Keratinocyte (primary cell): ENCODE measurements around the gene CHD9NB. TPM values are rescaled to one million over a fixed set of nuclear protein-coding genes. Genes with fewer than 3 reads are reported as not detected.
"Not testable (repeated sequence)": the region's sequence is repeated elsewhere in the genome, so short reads cannot be mapped to it uniquely, and the experiment has no call there.

Source experiments
- DNase-seq: peaks from one replicate; pipeline ENCODE4 v3.0.0-alpha.2; 2011; ENCODE audit warnings: low read depth, missing footprints, low spot score
- FAIRE-seq: peaks from 2 replicates; lab custom pipeline; 2011; peaks lifted over from hg19 to GRCh38; lab: Jason Lieb, UNC
- H2AFZ ChIP-seq: 2 replicates; pipeline ENCODE4 v1.6.0; 2012; ENCODE audit warnings: low read length, control low read depth, inconsistent platforms; ENCODE audit not compliant: control insufficient read depth
- H3K27ac ChIP-seq: 2 replicates; pipeline ENCODE4 v1.5.1; 2011; ENCODE audit warnings: low read length; ENCODE audit not compliant: control insufficient read depth, insufficient read depth
- H3K27me3 ChIP-seq: 3 replicates; pipeline ENCODE4 v1.6.0; 2011; ENCODE audit warnings: low read length; ENCODE audit not compliant: control insufficient read depth, insufficient read depth; ENCODE audit errors: extremely low read depth
- H3K36me3 ChIP-seq, 2 experiments: 2 replicates in 1 of 2; 3 replicates in 1 of 2; pipeline ENCODE4 v1.5.1; 2011; ENCODE audit warnings: low read length in 2 of 2, mild to moderate bottlenecking in 1 of 2; ENCODE audit not compliant: control insufficient read depth in 2 of 2, insufficient read depth in 2 of 2; ENCODE audit errors: extremely low read depth in 1 of 2
- H3K4me1 ChIP-seq: 3 replicates; pipeline ENCODE4 v1.5.1; 2011; ENCODE audit warnings: low read length; ENCODE audit not compliant: control insufficient read depth, insufficient read depth; ENCODE audit errors: extremely low read depth
- H3K4me2 ChIP-seq: 3 replicates; pipeline ENCODE4 v1.6.0; 2011; ENCODE audit warnings: low read depth, low read length; ENCODE audit not compliant: control insufficient read depth, insufficient read depth; ENCODE audit errors: extremely low read depth
- H3K4me3 ChIP-seq, 3 experiments: fragments of 200-600 bp in 1 of 3; sonication (generic) in 1 of 3; 2 replicates in 2 of 3; 3 replicates in 1 of 3; pipeline ENCODE4 v1.5.1; 2011 to 2016; ENCODE audit warnings: low read length in 3 of 3, mild to moderate bottlenecking in 3 of 3, control low read depth in 2 of 3, inconsistent platforms in 1 of 3, low read depth in 1 of 3, mixed read lengths in 1 of 3, mixed run types in 1 of 3, moderate library complexity in 1 of 3; ENCODE audit not compliant: control insufficient read depth in 2 of 3, insufficient read depth in 2 of 3; ENCODE audit errors: extremely low read depth in 1 of 3
- H3K79me2 ChIP-seq: 2 replicates; pipeline ENCODE4 v1.6.0; 2012; ENCODE audit warnings: low read length; ENCODE audit not compliant: control insufficient read depth, insufficient read depth
- H3K9ac ChIP-seq: 3 replicates; pipeline ENCODE4 v1.6.0; 2011; ENCODE audit warnings: low read length; ENCODE audit not compliant: control insufficient read depth, insufficient read depth; ENCODE audit errors: extremely low read depth
- H3K9me1 ChIP-seq: 3 replicates; pipeline ENCODE4 v1.6.0; 2011; ENCODE audit warnings: low read length; ENCODE audit not compliant: control insufficient read depth, insufficient read depth; ENCODE audit errors: extremely low read depth
- H3K9me3 ChIP-seq: 2 replicates; pipeline ENCODE4 v1.5.1; 2012; ENCODE audit warnings: low read depth, low read length; ENCODE audit not compliant: control insufficient read depth
- H4K20me1 ChIP-seq: 3 replicates; pipeline ENCODE4 v1.6.0; 2011; ENCODE audit warnings: low read length; ENCODE audit not compliant: control insufficient read depth, insufficient read depth; ENCODE audit errors: extremely low read depth
- EZH2 ChIP-seq: IDR thresholded peaks from one replicate; pipeline ENCODE4 v1.6.1; 2012; ENCODE audit warnings: inconsistent platforms, mild to moderate bottlenecking, low read length, moderate library complexity
- dilution Hi-C: fragments of 300-500 bp; cut with MboI; formaldehyde crosslinking; loops from one replicate; pipeline ENCODE4 v1.7.0; 2020; ENCODE audit warnings: low sequenced_read_pairs; ENCODE audit not compliant: extremely low pct_ligation_motif_present
- polyA plus RNA-seq, 5 experiments: library from polyadenylated mRNA; depleted of rRNA in 3 of 5; stranded (reverse) in 3 of 5; stranded (forward) in 1 of 5; unstranded in 1 of 5; fragments of >200 nt; gene quantifications; 1 replicate in 1 of 5; 2 replicates in 3 of 5; 3 replicates in 1 of 5; pipeline versions ENCODE4 v1.2.1 to v1.2.3, GENCODE V29; 2011 to 2012; ENCODE audit warnings: missing spikeins in 2 of 5, low read depth in 1 of 5, low replicate concordance in 1 of 5
- TF ChIP-seq, protein P1 (sequence below), 3 experiments: IDR thresholded peaks in 1 of 3; conservative IDR thresholded peaks in 1 of 3; optimal IDR thresholded peaks in 1 of 3; 2 replicates in 2 of 3; 3 replicates in 1 of 3; pipeline versions ENCODE3 to v1.5.1; 2011; ENCODE audit warnings: low read length in 3 of 3, mild to moderate bottlenecking in 3 of 3, moderate library complexity in 2 of 3, control low read depth in 1 of 3, inconsistent platforms in 1 of 3; ENCODE audit not compliant: insufficient read depth in 2 of 3; ENCODE audit errors: extremely low read depth in 1 of 3

The CHD9NB gene
- polyA plus RNA-seq, 1 donor (not counting 4 experiments of a cell fraction or from before 2014, with no cell fraction given): 0.64 TPM

DNA sequence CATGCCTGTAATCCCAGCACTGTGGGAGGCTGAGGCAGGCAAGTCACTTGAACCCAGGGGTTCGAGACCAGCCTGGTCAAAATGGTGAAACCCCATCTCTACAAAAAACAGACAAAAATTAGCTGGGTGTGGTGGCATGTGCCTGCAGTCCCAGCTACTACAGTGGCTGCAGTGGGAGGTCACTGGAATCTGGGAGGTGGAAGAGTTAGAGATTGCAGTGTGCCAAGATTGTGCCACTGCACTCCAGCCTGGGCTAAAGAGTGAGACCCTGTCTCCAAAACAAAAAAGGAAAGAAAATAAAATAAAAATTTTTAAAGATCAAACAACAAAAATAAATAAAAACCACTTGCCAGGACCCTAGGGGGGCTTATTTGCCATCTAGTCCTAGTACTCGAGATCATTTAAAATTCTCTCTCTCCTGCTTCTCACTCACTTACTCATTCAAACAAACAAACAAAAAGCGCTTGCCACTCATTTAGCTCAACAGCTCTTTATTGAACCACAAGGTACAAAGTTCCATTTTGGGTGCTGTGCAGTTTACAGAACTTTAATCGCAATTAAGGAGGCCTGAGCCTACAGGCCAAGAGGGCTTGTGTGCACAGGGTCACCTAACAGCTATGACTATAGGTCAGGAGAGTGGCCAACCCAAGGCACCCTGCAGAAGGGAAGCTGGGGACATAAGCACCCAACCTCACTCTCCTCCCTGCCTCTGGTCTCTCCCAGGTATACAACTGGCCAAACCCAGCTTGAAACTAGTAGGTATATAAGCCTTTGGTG is 4.4 kb downstream of the CHD9NB start:
- no peak for TF ChIP-seq EZH2
- TF ChIP-seq, protein P1, sequence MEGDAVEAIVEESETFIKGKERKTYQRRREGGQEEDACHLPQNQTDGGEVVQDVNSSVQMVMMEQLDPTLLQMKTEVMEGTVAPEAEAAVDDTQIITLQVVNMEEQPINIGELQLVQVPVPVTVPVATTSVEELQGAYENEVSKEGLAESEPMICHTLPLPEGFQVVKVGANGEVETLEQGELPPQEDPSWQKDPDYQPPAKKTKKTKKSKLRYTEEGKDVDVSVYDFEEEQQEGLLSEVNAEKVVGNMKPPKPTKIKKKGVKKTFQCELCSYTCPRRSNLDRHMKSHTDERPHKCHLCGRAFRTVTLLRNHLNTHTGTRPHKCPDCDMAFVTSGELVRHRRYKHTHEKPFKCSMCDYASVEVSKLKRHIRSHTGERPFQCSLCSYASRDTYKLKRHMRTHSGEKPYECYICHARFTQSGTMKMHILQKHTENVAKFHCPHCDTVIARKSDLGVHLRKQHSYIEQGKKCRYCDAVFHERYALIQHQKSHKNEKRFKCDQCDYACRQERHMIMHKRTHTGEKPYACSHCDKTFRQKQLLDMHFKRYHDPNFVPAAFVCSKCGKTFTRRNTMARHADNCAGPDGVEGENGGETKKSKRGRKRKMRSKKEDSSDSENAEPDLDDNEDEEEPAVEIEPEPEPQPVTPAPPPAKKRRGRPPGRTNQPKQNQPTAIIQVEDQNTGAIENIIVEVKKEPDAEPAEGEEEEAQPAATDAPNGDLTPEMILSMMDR (optimal IDR thresholded peaks at IDR 0.05 in 1 of 3, IDR thresholded peaks at IDR 0.05 in 1 of 3, conservative IDR thresholded peaks at IDR 0.05 in 1 of 3; ENCODE audit: extremely low read depth in 1 of 3, insufficient read depth in 2 of 3, low read length in 3 of 3): no peak
- no peak for DNase-seq
- H3K4me2 ChIP-seq: no peak overlapping the region
- FAIRE-seq: no peak
- H3K4me3 ChIP-seq: no peak overlapping the region
- H3K4me1 ChIP-seq: peaks cover 21% of the 10 kb centered on the region
- no peaks in the 10 kb centered on the region for H3K36me3 ChIP-seq
- H4K20me1 ChIP-seq: no peaks in the 10 kb centered on the region
- no peaks in the 10 kb centered on the region for H3K79me2 ChIP-seq
- no peak overlapping the region for H2AFZ ChIP-seq
- no peaks in the 10 kb centered on the region for H3K9me3 ChIP-seq
- H3K27ac ChIP-seq: no peak overlapping the region
- no peak overlapping the region for H3K9ac ChIP-seq
- H3K27me3 ChIP-seq: no peaks in the 10 kb centered on the region
- dilution Hi-C loops: no loop called here
- H3K9me1 ChIP-seq: no peaks in the 10 kb centered on the region

DNA sequence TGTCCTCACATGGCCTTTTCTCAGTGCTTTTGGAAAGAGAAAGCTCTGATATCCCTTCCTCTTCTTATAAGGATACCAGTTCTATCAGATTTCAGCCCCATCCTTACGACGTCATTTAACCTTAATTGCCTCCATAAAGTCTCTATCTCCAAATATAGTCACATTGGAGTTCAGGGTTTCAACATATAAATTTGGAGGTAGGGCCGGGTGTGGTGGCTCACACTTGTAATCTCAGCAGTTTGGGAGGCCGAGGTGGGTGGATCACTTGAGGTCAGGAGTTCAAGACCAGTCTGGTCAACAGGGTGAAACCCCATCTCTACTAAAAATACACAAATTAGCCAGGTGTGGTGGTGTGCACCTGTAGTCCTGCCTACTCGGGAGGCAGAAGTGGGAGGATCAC is 5.2 kb downstream of the CHD9NB start:
- DNase-seq, H3K27ac ChIP-seq, H3K79me2 ChIP-seq, H4K20me1 ChIP-seq, dilution Hi-C loops, H3K36me3 ChIP-seq, H3K27me3 ChIP-seq, H3K4me3 ChIP-seq, H3K9me3 ChIP-seq, H2AFZ ChIP-seq, H3K4me2 ChIP-seq, FAIRE-seq, H3K9ac ChIP-seq, H3K9me1 ChIP-seq: not testable (repeated sequence)
- H3K4me1 ChIP-seq: peaks cover 26% of the 10 kb centered on the region
